ENCODE measurements around the gene ERO1B.

GRCh38 chr1:236282425-236282716, 613 bp upstream of the ERO1B start:
- no peak for TF ChIP-seq CTCF (IDR thresholded peaks at IDR 0.05)
- no peak for TF ChIP-seq POLR2A (IDR thresholded peaks at IDR 0.05)

Data from lower leg skin (tissue), 3 donors.